Thyroid gland (tissue), 4 donors: ENCODE data around the gene ANAPC7. TPM values are rescaled to one million over a fixed set of nuclear protein-coding genes. Genes with fewer than 3 reads are reported as not detected.

ENCODE experiments used
- DNase-seq, 2 donors: peaks; one replicate each; pipeline ENCODE4 v3.0.0-alpha.2; 2019
- H3K27ac ChIP-seq, 3 donors: fragments of 200-600 bp; sonication (generic); 1 replicate in 2 of 3; 2 replicates in 1 of 3; pipeline ENCODE4 v1.5.1; 2016 to 2019; ENCODE audit warnings: mild to moderate bottlenecking in 1 of 3, moderate library complexity in 1 of 3
- H3K27me3 ChIP-seq: fragments of 200-600 bp; sonication (generic); one replicate; pipeline ENCODE4 v1.5.1; 2019
- H3K36me3 ChIP-seq, 2 donors: fragments of 200-600 bp; sonication (generic); one replicate each; pipeline ENCODE4 v1.5.1; 2016 to 2019
- H3K4me1 ChIP-seq, 2 donors: fragments of 200-600 bp; sonication (generic); one replicate each; pipeline ENCODE4 v1.5.1; 2017 to 2019
- H3K4me3 ChIP-seq, 3 donors: fragments of 200-600 bp; sonication (generic); replicated peaks in 1 of 3; 1 replicate in 2 of 3; 2 replicates in 1 of 3; pipeline ENCODE4 v1.5.1; 2016; ENCODE audit warnings: mild to moderate bottlenecking in 1 of 3
- H3K9me3 ChIP-seq: fragments of 200-600 bp; sonication (generic); one replicate; pipeline ENCODE4 v1.5.1; 2017
- POLR2A ChIP-seq, 2 donors: fragments of 450-650 bp; IDR thresholded peaks; one replicate each; pipeline ENCODE4 v1.6.1; 2017; ENCODE audit warnings: antibody characterized with exemption in 2 of 2, mild to moderate bottlenecking in 2 of 2, moderate library complexity in 1 of 2
- WGBS, 2 donors: methylation state at CpG; one replicate each; pipeline ENCODE4 v1.1.5; 2017; 5-methylcytosine and 5-hydroxymethylcytosine counted together
- intact Hi-C: fragments of 100-400 bp; cut with DNase I; formaldehyde crosslinking; loops from one replicate; pipeline ENCODE4 v1.15.1; 2023
- total RNA-seq, 4 donors: library from RNA; depleted of rRNA; stranded (reverse); fragments of >200 nt; gene quantifications; one replicate each; pipeline ENCODE4 v1.2.3, GENCODE V29; 2016
- TF ChIP-seq, protein P1 (sequence below), 6 experiments: fragments of 200-600 bp in 3 of 6; fragments of 450-650 bp in 3 of 6; sonication (generic) in 3 of 6; IDR thresholded peaks; one replicate each; pipeline ENCODE4 v1.5.1; 2016 to 2019; ENCODE audit warnings: antibody characterized with exemption in 6 of 6, mild to moderate bottlenecking in 2 of 6, inconsistent platforms in 1 of 6, moderate library complexity in 1 of 6

The ANAPC7 gene
- total RNA-seq, 4 donors from 2014 or later: 49.4 to 61.9 (median 50.9) TPM

DNA sequence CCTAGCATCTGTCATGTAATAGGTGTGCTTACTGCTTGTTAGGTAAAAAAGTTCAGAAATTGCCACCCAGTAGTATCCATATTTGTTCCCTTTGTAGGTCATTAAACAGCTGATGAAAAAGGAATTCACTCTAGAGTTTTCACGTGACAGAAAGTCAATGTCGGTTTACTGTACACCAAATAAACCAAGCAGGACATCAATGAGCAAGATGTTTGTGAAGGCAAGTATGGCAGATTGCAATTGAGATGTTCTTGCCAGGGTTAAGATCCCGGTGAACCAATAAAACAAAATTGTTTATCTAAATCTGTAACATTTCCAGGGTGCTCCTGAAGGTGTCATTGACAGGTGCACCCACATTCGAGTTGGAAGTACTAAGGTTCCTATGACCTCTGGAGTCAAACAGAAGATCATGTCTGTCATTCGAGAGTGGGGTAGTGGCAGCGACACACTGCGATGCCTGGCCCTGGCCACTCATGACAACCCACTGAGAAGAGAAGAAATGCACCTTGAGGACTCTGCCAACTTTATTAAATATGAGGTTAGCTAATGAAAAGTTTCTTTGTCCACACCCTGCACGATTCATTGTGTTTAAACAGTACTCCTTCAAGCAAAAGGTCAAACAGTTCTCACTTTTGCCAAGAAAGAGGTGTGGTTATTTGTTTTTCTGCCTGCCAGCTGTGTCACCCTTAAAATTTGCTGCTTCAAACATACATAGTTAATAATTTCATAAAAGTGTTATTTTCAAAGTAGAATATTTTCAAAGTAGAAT lies 64.1 kb downstream of the ANAPC7 start:
- H3K36me3 ChIP-seq: peaks cover 96 to 99% of the 10 kb centered on the region in 2 donors
- 79 to 81% methylated on average over 8 of the region's 8 CpGs for WGBS, 2 donors
- H3K27ac ChIP-seq: peak overlapping the region in 2 of 3 donors; percentile 14 to 45
- H3K4me3 ChIP-seq: no peak overlapping the region
- no peak for TF ChIP-seq POLR2A (IDR thresholded peaks at IDR 0.05)
- TF ChIP-seq, protein P1, sequence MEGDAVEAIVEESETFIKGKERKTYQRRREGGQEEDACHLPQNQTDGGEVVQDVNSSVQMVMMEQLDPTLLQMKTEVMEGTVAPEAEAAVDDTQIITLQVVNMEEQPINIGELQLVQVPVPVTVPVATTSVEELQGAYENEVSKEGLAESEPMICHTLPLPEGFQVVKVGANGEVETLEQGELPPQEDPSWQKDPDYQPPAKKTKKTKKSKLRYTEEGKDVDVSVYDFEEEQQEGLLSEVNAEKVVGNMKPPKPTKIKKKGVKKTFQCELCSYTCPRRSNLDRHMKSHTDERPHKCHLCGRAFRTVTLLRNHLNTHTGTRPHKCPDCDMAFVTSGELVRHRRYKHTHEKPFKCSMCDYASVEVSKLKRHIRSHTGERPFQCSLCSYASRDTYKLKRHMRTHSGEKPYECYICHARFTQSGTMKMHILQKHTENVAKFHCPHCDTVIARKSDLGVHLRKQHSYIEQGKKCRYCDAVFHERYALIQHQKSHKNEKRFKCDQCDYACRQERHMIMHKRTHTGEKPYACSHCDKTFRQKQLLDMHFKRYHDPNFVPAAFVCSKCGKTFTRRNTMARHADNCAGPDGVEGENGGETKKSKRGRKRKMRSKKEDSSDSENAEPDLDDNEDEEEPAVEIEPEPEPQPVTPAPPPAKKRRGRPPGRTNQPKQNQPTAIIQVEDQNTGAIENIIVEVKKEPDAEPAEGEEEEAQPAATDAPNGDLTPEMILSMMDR (IDR thresholded peaks at IDR 0.05): no peak
- DNase-seq: no peak
- no peaks in the 10 kb centered on the region for H3K9me3 ChIP-seq
- intact Hi-C loops: no loop called here
- peaks cover 6 to 10% of the 10 kb centered on the region in 2 donors for H3K4me1 ChIP-seq
- H3K27me3 ChIP-seq: no peaks in the 10 kb centered on the region

- TF ChIP-seq, protein P1 (IDR thresholded peaks at IDR 0.05): no peak
- TF ChIP-seq POLR2A (IDR thresholded peaks at IDR 0.05): no peak
- WGBS, 2 donors: 86 to 95% methylated on average over 3 of the region's 3 CpGs
- Histone ChIP-seq H3K4me3 (no peak overlapping the region), H3K4me1 (peaks cover 6 to 10% of the 10 kb centered on the region in 2 donors), H3K36me3 (peaks cover 96 to 99% of the 10 kb centered on the region in 2 donors), H3K27ac (peak overlapping the region in 1 of 3 donors; percentile 45), H3K27me3 (no peaks in the 10 kb centered on the region), H3K9me3 (no peaks in the 10 kb centered on the region)
- no peak for DNase-seq
- intact Hi-C loops: no loop called here
Measured at GRCh38 chr12:110338754-110339153, 64.8 kb downstream of the ANAPC7 start.

DNA sequence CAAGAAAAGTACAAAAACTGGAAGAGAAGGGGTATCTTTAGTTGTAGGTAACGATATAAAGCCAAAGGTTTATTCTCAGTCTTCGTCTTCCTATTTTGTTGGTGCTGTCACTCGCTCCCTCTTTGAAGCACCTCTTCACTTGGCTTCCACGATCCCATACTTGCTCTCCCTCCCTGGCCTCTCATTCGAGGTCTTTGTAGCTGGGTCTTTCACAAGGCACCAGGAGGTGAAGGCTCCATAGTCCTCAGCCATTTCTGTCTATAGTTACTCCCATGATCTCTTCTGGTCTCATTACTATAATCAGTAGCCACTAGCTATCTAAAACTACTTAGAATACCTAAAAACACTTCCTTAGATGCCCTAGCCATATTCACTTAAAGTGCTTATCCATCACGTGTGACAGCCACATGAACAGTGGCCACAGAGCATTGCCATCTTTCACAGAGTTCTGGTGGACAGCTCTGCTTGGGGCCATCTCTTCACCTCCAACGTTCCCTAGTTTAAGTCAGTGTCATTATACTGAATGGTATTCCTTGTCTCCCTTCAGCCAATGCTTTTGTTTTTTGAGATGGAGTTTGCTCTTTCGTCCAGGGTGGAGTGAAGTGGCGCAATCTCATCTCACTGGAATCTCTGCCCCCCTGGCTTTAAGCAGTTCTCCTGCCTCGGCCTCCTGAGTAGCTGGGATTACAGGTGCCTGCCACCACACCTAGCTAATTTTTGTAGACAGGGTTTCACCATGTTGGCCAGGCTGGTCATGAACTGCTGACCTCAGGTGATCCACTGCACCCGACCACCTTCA lies 65.4 kb downstream of the ANAPC7 start:
- no peaks in the 10 kb centered on the region for H3K27me3 ChIP-seq
- intact Hi-C loops: no loop called here
- no peak overlapping the region for H3K4me3 ChIP-seq
- no peak for DNase-seq
- TF ChIP-seq, protein P1 (IDR thresholded peaks at IDR 0.05): no peak
- TF ChIP-seq POLR2A (IDR thresholded peaks at IDR 0.05): no peak
- H3K4me1 ChIP-seq: peaks cover 6 to 10% of the 10 kb centered on the region in 2 donors
- 90 to 93% methylated on average over 11 of the region's 11 CpGs for WGBS, 2 donors
- peaks cover 95 to 99% of the 10 kb centered on the region in 2 donors for H3K36me3 ChIP-seq
- H3K27ac ChIP-seq: no peak overlapping the region
- no peaks in the 10 kb centered on the region for H3K9me3 ChIP-seq

- 94 to 96% methylated on average over 4 of the region's 4 CpGs for WGBS, 2 donors
- H3K4me1 ChIP-seq: peaks cover 10 to 11% of the 10 kb centered on the region in 2 donors
- H3K4me3 ChIP-seq: no peak overlapping the region
- H3K27ac ChIP-seq: no peak overlapping the region
- no peak for DNase-seq
- H3K9me3 ChIP-seq: no peaks in the 10 kb centered on the region
- no peak for TF ChIP-seq POLR2A (IDR thresholded peaks at IDR 0.05)
- TF ChIP-seq, protein P1 (IDR thresholded peaks at IDR 0.05): no peak
- no peaks in the 10 kb centered on the region for H3K27me3 ChIP-seq
- H3K36me3 ChIP-seq: peaks cover 77 to 78% of the 10 kb centered on the region in 2 donors
- intact Hi-C loops: no loop called here
Measured at GRCh38 chr12:110335481-110336045, 67.9 kb downstream of the ANAPC7 start.
